NOMO-1 treated with dmso at 0.1 percent for 144 hours (cell line): ENCODE data around the gene DACH2.

ENCODE experiments used
- DNase-seq: peaks from one replicate; lab custom pipeline; 2025; ENCODE audit not compliant: unreplicated experiment; lab: John Stamatoyannopoulos, UW

DACH2 gene

DNA sequence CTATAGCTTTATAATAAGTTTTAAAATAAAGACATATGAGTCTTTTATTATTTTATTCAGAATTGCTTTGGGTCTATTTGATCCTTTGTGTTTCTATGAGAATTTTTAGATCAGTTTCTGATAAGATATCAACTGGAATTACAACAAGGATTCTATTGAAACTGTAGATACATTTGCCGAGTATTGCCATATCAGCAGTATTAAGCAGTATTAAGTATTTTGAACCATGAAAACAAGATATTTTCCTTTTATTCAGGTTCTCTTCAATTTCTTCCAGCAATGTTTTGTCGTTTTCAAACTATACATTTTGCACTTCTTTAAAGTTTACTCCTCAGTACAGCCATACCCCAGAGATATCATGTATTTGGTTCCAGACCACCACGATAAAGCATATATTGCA lies 598.8 kb downstream of the DACH2 start:
- DNase-seq: no peak

DNA sequence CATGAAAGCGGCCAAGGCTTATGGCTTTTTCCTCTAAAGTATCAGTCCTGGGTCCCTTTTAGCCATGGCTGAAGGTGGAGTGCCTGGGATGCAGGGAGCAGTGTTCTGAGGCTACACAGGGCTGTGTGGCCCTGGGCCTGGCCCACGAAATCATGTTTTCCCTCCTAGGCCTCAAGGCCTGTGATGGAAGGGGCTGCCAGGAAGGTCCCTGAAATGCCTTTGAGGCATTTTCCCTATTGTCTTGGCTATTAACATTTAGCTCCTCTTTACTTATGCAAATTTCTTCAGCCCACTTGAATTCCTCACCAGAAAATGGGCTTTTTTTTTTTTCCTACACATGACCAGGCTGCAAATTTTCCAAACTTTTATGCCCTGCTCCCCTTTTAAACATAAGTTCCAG lies 657.0 kb downstream of the DACH2 start:
- no peak for DNase-seq

- no peak for DNase-seq
Observed at GRCh38 chrX:86806786-86807185, 658.5 kb downstream of the DACH2 start.

GRCh38 chrX:86809651-86810050 lies 661.4 kb downstream of the DACH2 start:
- DNase-seq: no peak

- DNase-seq: no peak
Observed at GRCh38 chrX:86829786-86830185, 681.5 kb downstream of the DACH2 start.

DNA sequence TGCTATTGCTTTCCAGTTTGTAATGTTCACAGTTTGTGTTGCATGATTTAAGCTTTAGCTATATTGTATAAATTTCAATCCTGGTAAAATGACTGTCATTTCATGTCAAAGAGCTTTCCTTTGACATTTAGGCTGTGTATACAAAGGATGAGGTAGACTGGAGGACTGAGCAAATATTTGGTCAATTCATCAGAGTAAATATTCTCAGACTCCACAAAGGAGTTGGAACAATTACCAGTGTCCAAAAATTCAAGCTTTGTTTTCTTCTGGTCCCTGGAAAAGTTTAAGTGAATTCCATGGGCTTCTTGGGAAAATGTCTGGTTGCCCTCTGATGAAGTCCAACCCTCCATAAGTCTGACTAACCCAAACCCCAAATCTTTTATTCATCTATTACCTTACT lies 682.4 kb downstream of the DACH2 start:
- DNase-seq: no peak

DNA sequence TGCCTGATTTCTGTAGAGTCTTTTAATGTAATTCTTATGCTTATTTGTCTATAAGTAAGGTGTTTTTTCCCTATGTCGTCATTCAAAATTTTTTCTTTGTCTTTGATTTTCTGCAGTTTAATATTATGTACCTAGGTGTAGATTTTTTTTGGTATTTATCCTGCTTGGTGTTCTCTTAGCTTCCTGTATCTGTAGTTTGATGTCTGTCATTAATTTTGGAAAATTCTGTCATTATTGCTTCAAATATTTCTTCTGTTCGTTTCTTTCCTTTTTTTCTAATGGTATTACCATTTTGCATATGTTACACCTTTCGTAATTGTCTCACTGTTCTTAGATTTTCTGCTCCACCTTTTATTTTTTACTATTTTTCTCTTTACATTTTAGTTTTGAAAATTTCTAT lies 696.9 kb downstream of the DACH2 start:
- DNase-seq: no peak
